B cell (primary cell): ENCODE measurements around the gene ZACN. TPM values are rescaled to one million over a fixed set of nuclear protein-coding genes. Genes with fewer than 3 reads are reported as not detected.
A peak's percentile ranks its signal among the peaks of the same experiment; 100 is the strongest.

Experiments
- ATAC-seq: fragments of 200-7000 bp; cut with Tn5 transposase; one replicate; pipeline ENCODE4 v1.10.0; 2021; ENCODE audit warnings: low read depth, mild to moderate bottlenecking, moderate number of reproducible peaks, moderate library complexity
- CTCF ChIA-PET: fragments of 350-600 bp; sonication (Branson Sonifier 250); formaldehyde crosslinking; loops from one replicate; lab custom pipeline; 2021; ENCODE audit warnings: antibody characterized with exemption, inconsistent platforms; lab: Charles Lee
- POLR2A ChIA-PET: fragments of 350-600 bp; sonication (Branson Sonifier 250); formaldehyde crosslinking; loops from one replicate; lab custom pipeline; 2021; ENCODE audit warnings: antibody characterized with exemption; lab: Charles Lee
- DNase-seq: peaks from one replicate; pipeline ENCODE4 v3.0.0; 2013
- H2AFZ ChIP-seq: 2 replicates; pipeline ENCODE4 v1.6.1; 2012; ENCODE audit warnings: mild to moderate bottlenecking, low read depth, low read length; ENCODE audit not compliant: insufficient read depth, poor library complexity, severe bottlenecking
- H3K27ac ChIP-seq, 2 donors: 1 replicate in 1 of 2; 2 replicates in 1 of 2; pipeline ENCODE4 v1.5.1; 2012 to 2013; ENCODE audit warnings: low read length in 2 of 2, mild to moderate bottlenecking in 2 of 2, moderate library complexity in 1 of 2
- H3K27me3 ChIP-seq, 4 experiments: fragments of 200-600 bp in 1 of 4; sonication (generic) in 1 of 4; replicated peaks in 1 of 4; 1 replicate in 2 of 4; 2 replicates in 2 of 4; pipeline versions ENCODE4 v1.6.1 to v1.7.0; 2013 to 2016; ENCODE audit warnings: low read length in 3 of 4, mild to moderate bottlenecking in 2 of 4, mixed read lengths in 1 of 4, moderate library complexity in 1 of 4; ENCODE audit not compliant: insufficient read depth in 4 of 4, control insufficient read depth in 3 of 4; ENCODE audit errors: control extremely low read depth in 1 of 4
- H3K36me3 ChIP-seq, 2 experiments: replicated peaks in 1 of 2; 1 replicate in 1 of 2; 2 replicates in 1 of 2; pipeline versions ENCODE4 v1.6.1 to v1.7.1; 2013; ENCODE audit warnings: low read length in 1 of 2; ENCODE audit not compliant: insufficient read depth in 2 of 2, control insufficient read depth in 1 of 2; ENCODE audit errors: control extremely low read depth in 1 of 2, extremely low read depth in 1 of 2
- H3K4me1 ChIP-seq, 2 donors: fragments of 200-600 bp in 1 of 2; sonication (generic) in 1 of 2; 1 replicate in 1 of 2; 2 replicates in 1 of 2; pipeline versions ENCODE4 v1.5.1 to v1.6.1; 2013 to 2017; ENCODE audit warnings: low read length in 2 of 2; ENCODE audit not compliant: control insufficient read depth in 2 of 2, insufficient read depth in 2 of 2
- H3K4me2 ChIP-seq: replicated peaks from 2 replicates; pipeline ENCODE3; 2012; ENCODE audit warnings: mild to moderate bottlenecking, low read depth, low read length; ENCODE audit not compliant: poor library complexity, severe bottlenecking
- H3K4me3 ChIP-seq, 5 experiments: fragments of 200-600 bp in 1 of 5; sonication (generic) in 1 of 5; 1 replicate in 3 of 5; 2 replicates in 2 of 5; pipeline versions ENCODE4 v1.5.1 to v1.7.0; 2011 to 2016; ENCODE audit warnings: low read length in 4 of 5, mild to moderate bottlenecking in 4 of 5, low read depth in 2 of 5, control low read depth in 1 of 5, moderate library complexity in 1 of 5; ENCODE audit not compliant: insufficient read depth in 1 of 5; ENCODE audit errors: control extremely low read depth in 1 of 5, extremely low read depth in 1 of 5
- H3K79me2 ChIP-seq: fragments of 200-600 bp; sonication (generic); one replicate; pipeline ENCODE4 v1.6.0; 2016; ENCODE audit warnings: low read length; ENCODE audit not compliant: control insufficient read depth, insufficient read depth
- H3K9ac ChIP-seq: fragments of 200-600 bp; sonication (generic); 2 replicates; pipeline ENCODE4 v1.6.1; 2017; ENCODE audit warnings: mild to moderate bottlenecking, low read length, moderate library complexity
- H3K9me3 ChIP-seq, 3 donors: one replicate each; pipeline versions ENCODE4 v1.6.1 to v1.7.1; 2013; ENCODE audit warnings: low read length in 2 of 3; ENCODE audit not compliant: control insufficient read depth in 2 of 3, insufficient read depth in 1 of 3; ENCODE audit errors: control extremely low read depth in 1 of 3
- H4K20me1 ChIP-seq: 2 replicates; pipeline ENCODE4 v1.6.0; 2012; ENCODE audit warnings: mild to moderate bottlenecking, low read length; ENCODE audit not compliant: insufficient read depth, control insufficient read depth, poor library complexity, severe bottlenecking
- H3K27ac Mint-ChIP-seq: one replicate; pipeline ENCODE4 v1.8.0; 2021; ENCODE audit warnings: mixed read lengths
- H3K27me3 Mint-ChIP-seq: one replicate; pipeline ENCODE4 v1.8.0; 2021; ENCODE audit warnings: mixed read lengths
- H3K4me1 Mint-ChIP-seq: one replicate; pipeline ENCODE4 v1.8.0; 2021; ENCODE audit warnings: mixed read lengths
- H3K4me3 Mint-ChIP-seq: one replicate; pipeline ENCODE4 v1.8.0; 2021; ENCODE audit warnings: mixed read lengths
- H3K9me3 Mint-ChIP-seq: one replicate; pipeline ENCODE4 v1.8.0; 2022; ENCODE audit warnings: mixed read lengths; ENCODE audit not compliant: insufficient read depth
- EZH2 ChIP-seq: IDR thresholded peaks from 2 replicates; pipeline ENCODE4 v1.6.1; 2012; ENCODE audit warnings: borderline replicate concordance, low read depth, mild to moderate bottlenecking, moderate library complexity, low read length; ENCODE audit not compliant: insufficient read depth, poor library complexity, severe bottlenecking
- WGBS: methylation state at CpG from one replicate; pipeline ENCODE4 v1.1.5; 2013; ENCODE audit warnings: missing lambda C conversion rate; ENCODE audit not compliant: insufficient coverage; 5-methylcytosine and 5-hydroxymethylcytosine counted together
- intact Hi-C: fragments of 100-400 bp; cut with micrococcal nuclease; formaldehyde crosslinking; loops from one replicate; pipeline ENCODE4 v1.10.0; 2022
- polyA plus RNA-seq: library from polyadenylated mRNA; depleted of rRNA; stranded (reverse); fragments of >200 nt; gene quantifications from 2 replicates; pipeline ENCODE4 v1.2.3, GENCODE V29; 2012
- total RNA-seq, 2 donors: library from RNA; stranded (reverse); fragments of 120-200 nt in 1 of 2; gene quantifications; 1 replicate in 1 of 2; 2 replicates in 1 of 2; pipeline versions ENCODE4 v1.2.3 to v1.2.4, GENCODE V29; 2013 to 2022
- TF ChIP-seq, protein P1 (sequence below): fragments of 200-600 bp; IDR thresholded peaks from one replicate; pipeline ENCODE4 v1.8.0; 2022; ENCODE audit warnings: antibody characterized with exemption, mild to moderate bottlenecking

ZACN gene
- total and polyA plus RNA-seq, 2 donors (not counting 1 experiment from before 2014, with no cell fraction given) = 0.37 to 0.45 TPM

DNA sequence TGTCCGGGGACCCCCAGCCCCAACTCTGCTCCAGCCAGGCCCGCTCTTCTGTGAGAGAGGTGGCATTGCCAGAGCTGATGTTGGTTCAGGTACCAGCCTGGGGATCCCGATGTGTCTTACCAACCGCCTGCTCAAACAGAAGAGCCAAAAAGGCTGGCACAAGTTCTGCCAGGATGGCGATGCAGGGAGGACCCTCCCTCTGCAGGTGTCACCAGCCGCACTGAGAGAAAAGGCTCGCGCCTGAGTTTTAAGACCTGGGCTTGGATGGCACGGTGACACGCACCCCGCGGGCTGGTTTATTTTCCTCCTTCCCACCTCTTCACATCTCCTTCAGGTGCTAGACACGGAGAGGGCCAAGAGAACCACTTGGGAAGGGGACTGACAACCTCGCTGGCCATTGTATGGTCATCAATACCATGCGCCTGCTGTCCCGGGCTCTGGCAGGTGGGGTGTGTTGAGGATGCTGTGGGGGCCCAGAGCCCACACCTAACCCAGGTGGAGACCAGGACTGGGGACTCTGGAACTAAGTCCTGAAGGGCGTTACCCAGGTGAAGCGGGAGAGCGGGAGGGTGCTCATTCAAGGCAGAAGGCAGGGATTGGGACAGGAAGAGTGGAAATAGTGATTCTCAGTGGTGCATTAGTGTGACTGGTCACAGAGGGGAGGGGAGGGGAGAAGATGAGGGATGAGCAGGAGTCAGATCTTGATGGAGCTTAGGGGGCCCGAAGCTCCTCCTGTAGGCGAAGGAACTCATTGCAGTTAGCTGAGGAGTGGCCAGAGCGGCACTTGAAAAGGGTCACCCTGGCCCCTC lies 45.8 kb downstream of the ZACN start:
- POLR2A ChIA-PET = no interaction called here
- Mint-ChIP-seq H3K4me3 (no peak overlapping the region), H3K9me3 (no peaks in the 10 kb centered on the region), H3K27me3 (peaks cover 2% of the 10 kb centered on the region), H3K27ac (no peak overlapping the region), H3K4me1 (peaks cover 16% of the 10 kb centered on the region)
- Histone ChIP-seq H2AFZ (no peak overlapping the region), H3K4me3 (no peak overlapping the region), H3K4me1 (peaks cover 18 to 21% of the 10 kb centered on the region in 2 donors), H3K79me2 (no peaks in the 10 kb centered on the region), H3K9me3 (no peaks in the 10 kb centered on the region), H3K36me3 (no peaks in the 10 kb centered on the region), H3K4me2 (no peak overlapping the region), H3K9ac (no peak overlapping the region), H4K20me1 (no peaks in the 10 kb centered on the region), H3K27me3 (no peaks in the 10 kb centered on the region), H3K27ac (no peak overlapping the region)
- intact Hi-C loops = no loop called here
- CTCF ChIA-PET = interaction anchor here (1.0 to 16.8 kb wide), 6 partner anchors 51 to 150 kb away, joined by 3 to 435 read pairs (median 3); no protein-coding TSS in a partner anchor
- WGBS = 92% methylated on average over 18 of the region's 22 CpGs
- ATAC-seq (no peak), DNase-seq (peak; percentile 20)
- no peak for TF ChIP-seq EZH2
- TF ChIP-seq, protein P1, sequence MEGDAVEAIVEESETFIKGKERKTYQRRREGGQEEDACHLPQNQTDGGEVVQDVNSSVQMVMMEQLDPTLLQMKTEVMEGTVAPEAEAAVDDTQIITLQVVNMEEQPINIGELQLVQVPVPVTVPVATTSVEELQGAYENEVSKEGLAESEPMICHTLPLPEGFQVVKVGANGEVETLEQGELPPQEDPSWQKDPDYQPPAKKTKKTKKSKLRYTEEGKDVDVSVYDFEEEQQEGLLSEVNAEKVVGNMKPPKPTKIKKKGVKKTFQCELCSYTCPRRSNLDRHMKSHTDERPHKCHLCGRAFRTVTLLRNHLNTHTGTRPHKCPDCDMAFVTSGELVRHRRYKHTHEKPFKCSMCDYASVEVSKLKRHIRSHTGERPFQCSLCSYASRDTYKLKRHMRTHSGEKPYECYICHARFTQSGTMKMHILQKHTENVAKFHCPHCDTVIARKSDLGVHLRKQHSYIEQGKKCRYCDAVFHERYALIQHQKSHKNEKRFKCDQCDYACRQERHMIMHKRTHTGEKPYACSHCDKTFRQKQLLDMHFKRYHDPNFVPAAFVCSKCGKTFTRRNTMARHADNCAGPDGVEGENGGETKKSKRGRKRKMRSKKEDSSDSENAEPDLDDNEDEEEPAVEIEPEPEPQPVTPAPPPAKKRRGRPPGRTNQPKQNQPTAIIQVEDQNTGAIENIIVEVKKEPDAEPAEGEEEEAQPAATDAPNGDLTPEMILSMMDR = peak; percentile 19

GRCh38 chr17:76125391-76125675 lies 46.4 kb downstream of the ZACN start:
- no peak overlapping the region for H3K4me2 ChIP-seq
- CTCF ChIA-PET = interaction anchor here (0.8 to 16.8 kb wide), 4 partner anchors 17 to 149 kb away, joined by 3 to 435 read pairs (median 88); no protein-coding TSS in a partner anchor
- H3K36me3 ChIP-seq = no peaks in the 10 kb centered on the region
- no peaks in the 10 kb centered on the region for H3K79me2 ChIP-seq
- H3K9me3 Mint-ChIP-seq = no peaks in the 10 kb centered on the region
- H3K9me3 ChIP-seq = no peaks in the 10 kb centered on the region
- H3K4me1 Mint-ChIP-seq = peaks cover 16% of the 10 kb centered on the region
- peaks cover 2% of the 10 kb centered on the region for H3K27me3 Mint-ChIP-seq
- H3K9ac ChIP-seq = no peak overlapping the region
- no peak overlapping the region for H3K27ac Mint-ChIP-seq
- no peak for DNase-seq
- no peak overlapping the region for H2AFZ ChIP-seq
- ATAC-seq = no peak
- no peak overlapping the region for H3K4me3 ChIP-seq
- POLR2A ChIA-PET = no interaction called here
- no peak overlapping the region for H3K4me3 Mint-ChIP-seq
- 90% methylated on average over 4 of the region's 5 CpGs for WGBS
- no peaks in the 10 kb centered on the region for H4K20me1 ChIP-seq
- TF ChIP-seq EZH2 = no peak
- TF ChIP-seq, protein P1 = no peak
- H3K4me1 ChIP-seq = peaks cover 18 to 21% of the 10 kb centered on the region in 2 donors
- intact Hi-C loops = no loop called here
- no peaks in the 10 kb centered on the region for H3K27me3 ChIP-seq
- H3K27ac ChIP-seq = no peak overlapping the region
